Transverse colon (tissue), 4 donors: ENCODE data around the gene PYGL. TPM values are rescaled to one million over a fixed set of nuclear protein-coding genes. Genes with fewer than 3 reads are reported as not detected.
"Not testable (repeated sequence)": the region's sequence is repeated elsewhere in the genome, so short reads cannot be mapped to it uniquely, and the experiment has no call there.

Experiments
- DNase-seq: peaks from one replicate; pipeline ENCODE4 v3.0.0-alpha.2; 2019
- H3K27ac ChIP-seq, 4 donors: fragments of 200-600 bp; sonication (generic); 2 replicates each; pipeline ENCODE4 v1.5.1; 2016 to 2018; ENCODE audit warnings: inconsistent platforms in 4 of 4
- H3K27me3 ChIP-seq: fragments of 200-600 bp; sonication (generic); 2 replicates; pipeline ENCODE4 v1.5.1; 2017; ENCODE audit warnings: inconsistent platforms
- H3K36me3 ChIP-seq, 4 donors: fragments of 200-600 bp; sonication (generic); 2 replicates each; pipeline ENCODE4 v1.5.1; 2017 to 2019; ENCODE audit warnings: inconsistent platforms in 4 of 4
- H3K4me1 ChIP-seq, 4 donors: fragments of 200-600 bp; sonication (generic); 2 replicates each; pipeline ENCODE4 v1.5.1; 2017 to 2020; ENCODE audit warnings: inconsistent platforms in 4 of 4
- H3K4me3 ChIP-seq, 4 donors: fragments of 200-600 bp; sonication (generic); 1 replicate in 1 of 4; 2 replicates in 3 of 4; pipeline versions ENCODE4 v1.5.1 to v1.6.1; 2017 to 2019; ENCODE audit warnings: inconsistent platforms in 4 of 4
- H3K9me3 ChIP-seq, 2 donors: fragments of 200-600 bp; sonication (generic); 2 replicates each; pipeline ENCODE4 v1.5.1; 2017 to 2019; ENCODE audit warnings: inconsistent platforms in 2 of 2
- EP300 ChIP-seq: sonication (generic); formaldehyde crosslinking; IDR thresholded peaks from one replicate; pipeline ENCODE4 v1.6.1; 2017; ENCODE audit warnings: antibody characterized with exemption, low read depth
- POLR2A ChIP-seq: fragments of 450-650 bp; IDR thresholded peaks from one replicate; pipeline ENCODE4 v1.6.1; 2016; ENCODE audit warnings: antibody characterized with exemption, mild to moderate bottlenecking, moderate library complexity
- POLR2AphosphoS5 ChIP-seq, 3 donors: sonication (generic); formaldehyde crosslinking; IDR thresholded peaks; one replicate each; pipeline ENCODE4 v1.6.1; 2016; ENCODE audit warnings: antibody characterized with exemption in 3 of 3
- WGBS, 2 donors: methylation state at CpG; one replicate each; pipeline ENCODE4 v1.1.5; 2018; ENCODE audit warnings: low coverage in 1 of 2; 5-methylcytosine and 5-hydroxymethylcytosine counted together
- in situ Hi-C, 4 donors: fragments of 200-750 bp; cut with MboI; loops; one replicate each; pipeline versions ENCODE4 v1.15.0 to v1.15.1; 2017; ENCODE audit warnings: low sequenced_read_pairs in 3 of 4, low pct_ligation_motif_present in 1 of 4, low pct_unique_long_range_greater_than_20kb in 1 of 4
- intact Hi-C: fragments of 100-400 bp; cut with DNase I; formaldehyde crosslinking; loops from one replicate; pipeline ENCODE4 v1.15.1; 2023; ENCODE audit warnings: low total_unique reads
- total RNA-seq, 4 donors: library from RNA; depleted of rRNA; stranded (reverse); fragments of >200 nt; gene quantifications; one replicate each; pipeline ENCODE4 v1.1.0, GENCODE V29; 2016
- TF ChIP-seq, protein P1 (sequence below), 5 experiments: fragments of 200-600 bp in 3 of 5; fragments of 450-650 bp in 2 of 5; sonication (generic) in 3 of 5; IDR thresholded peaks; 1 replicate in 2 of 5; 2 replicates in 3 of 5; pipeline ENCODE4 v1.5.1; 2016 to 2017; ENCODE audit warnings: antibody characterized with exemption in 5 of 5, inconsistent platforms in 3 of 5, mild to moderate bottlenecking in 2 of 5, moderate library complexity in 1 of 5

PYGL gene
- total RNA-seq, 4 donors from 2014 or later, result 10.8 to 51.8 (median 26.0) TPM

- Histone ChIP-seq H3K27ac (no peak overlapping the region), H3K27me3 (no peaks in the 10 kb centered on the region), H3K4me3 (no peak overlapping the region), H3K4me1 (peaks cover 0 to 8% (median 5%) of the 10 kb centered on the region in 4 donors), H3K9me3 (no peaks in the 10 kb centered on the region), H3K36me3 (no peaks in the 10 kb centered on the region)
- WGBS, 2 donors, result 88 to 94% methylated on average over 5 of the region's 5 CpGs
- DNase-seq, result no peak
- in situ Hi-C loops, result no loop called here
- intact Hi-C loops, result no loop called here
- TF ChIP-seq POLR2A (no peak), POLR2AphosphoS5 (IDR thresholded peaks at IDR 0.05) (no peak), EP300 (no peak)
- TF ChIP-seq, protein P1, sequence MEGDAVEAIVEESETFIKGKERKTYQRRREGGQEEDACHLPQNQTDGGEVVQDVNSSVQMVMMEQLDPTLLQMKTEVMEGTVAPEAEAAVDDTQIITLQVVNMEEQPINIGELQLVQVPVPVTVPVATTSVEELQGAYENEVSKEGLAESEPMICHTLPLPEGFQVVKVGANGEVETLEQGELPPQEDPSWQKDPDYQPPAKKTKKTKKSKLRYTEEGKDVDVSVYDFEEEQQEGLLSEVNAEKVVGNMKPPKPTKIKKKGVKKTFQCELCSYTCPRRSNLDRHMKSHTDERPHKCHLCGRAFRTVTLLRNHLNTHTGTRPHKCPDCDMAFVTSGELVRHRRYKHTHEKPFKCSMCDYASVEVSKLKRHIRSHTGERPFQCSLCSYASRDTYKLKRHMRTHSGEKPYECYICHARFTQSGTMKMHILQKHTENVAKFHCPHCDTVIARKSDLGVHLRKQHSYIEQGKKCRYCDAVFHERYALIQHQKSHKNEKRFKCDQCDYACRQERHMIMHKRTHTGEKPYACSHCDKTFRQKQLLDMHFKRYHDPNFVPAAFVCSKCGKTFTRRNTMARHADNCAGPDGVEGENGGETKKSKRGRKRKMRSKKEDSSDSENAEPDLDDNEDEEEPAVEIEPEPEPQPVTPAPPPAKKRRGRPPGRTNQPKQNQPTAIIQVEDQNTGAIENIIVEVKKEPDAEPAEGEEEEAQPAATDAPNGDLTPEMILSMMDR (IDR thresholded peaks at IDR 0.05), result no peak
Measured at GRCh38 chr14:50946234-50946935, 2.1 kb upstream of the PYGL start.

DNA sequence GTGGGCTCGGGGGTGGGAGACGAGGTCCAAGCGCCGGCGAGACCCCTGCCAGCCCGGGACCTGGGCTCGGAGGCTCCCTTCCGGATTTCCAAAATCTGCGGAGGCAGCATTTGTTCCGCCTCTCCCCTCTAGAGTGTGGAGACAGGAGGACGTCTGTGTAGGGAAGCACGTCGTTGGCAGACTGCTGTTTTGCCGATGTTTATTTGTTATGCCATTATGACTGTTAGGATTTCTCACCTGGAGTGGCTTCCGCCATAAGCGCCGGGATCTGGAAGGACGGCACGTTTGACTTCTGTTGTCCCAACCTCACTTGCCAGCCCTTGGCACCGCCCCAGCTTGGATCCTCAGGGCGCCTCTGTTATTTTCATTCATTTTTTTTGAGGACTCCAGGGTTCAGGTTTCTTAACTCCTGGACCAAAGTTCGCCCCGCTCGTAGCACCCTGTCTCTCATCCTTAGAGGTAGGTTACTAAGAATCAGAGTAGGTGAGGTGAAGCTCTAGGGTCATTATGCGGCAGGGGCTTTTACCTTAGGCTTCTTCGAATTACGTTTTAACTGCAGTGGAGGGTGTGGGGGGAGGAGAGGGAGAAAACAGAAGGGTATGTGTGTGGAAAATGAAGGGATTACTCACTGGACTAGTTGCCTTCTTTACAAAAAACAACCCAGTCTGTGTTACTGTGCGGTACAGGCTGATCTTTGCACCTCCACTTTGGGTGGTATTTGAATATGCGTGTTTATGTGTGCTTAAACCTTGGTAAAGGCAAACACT lies 547 bp upstream of the PYGL start:
- DNase-seq, result peak; percentile 63
- H3K4me1 ChIP-seq, result peaks cover 0 to 8% (median 5%) of the 10 kb centered on the region in 4 donors
- in situ Hi-C loops (no loop called here), intact Hi-C loops (no loop called here)
- H3K9me3 ChIP-seq, result no peaks in the 10 kb centered on the region
- H3K36me3 ChIP-seq, result no peaks in the 10 kb centered on the region
- peak overlapping the region; percentile 82 to 89 (median 87) for H3K27ac ChIP-seq
- H3K4me3 ChIP-seq, result peak overlapping the region; percentile 55 to 87 (median 74)
- no peaks in the 10 kb centered on the region for H3K27me3 ChIP-seq
- no peak for TF ChIP-seq POLR2AphosphoS5 (IDR thresholded peaks at IDR 0.05)
- TF ChIP-seq, protein P1 (IDR thresholded peaks at IDR 0.05), result no peak
- TF ChIP-seq POLR2A, result no peak
- no peak for TF ChIP-seq EP300
- WGBS, 2 donors, result 8 to 30% methylated on average over 8 to 29 of the region's 29 CpGs

DNA sequence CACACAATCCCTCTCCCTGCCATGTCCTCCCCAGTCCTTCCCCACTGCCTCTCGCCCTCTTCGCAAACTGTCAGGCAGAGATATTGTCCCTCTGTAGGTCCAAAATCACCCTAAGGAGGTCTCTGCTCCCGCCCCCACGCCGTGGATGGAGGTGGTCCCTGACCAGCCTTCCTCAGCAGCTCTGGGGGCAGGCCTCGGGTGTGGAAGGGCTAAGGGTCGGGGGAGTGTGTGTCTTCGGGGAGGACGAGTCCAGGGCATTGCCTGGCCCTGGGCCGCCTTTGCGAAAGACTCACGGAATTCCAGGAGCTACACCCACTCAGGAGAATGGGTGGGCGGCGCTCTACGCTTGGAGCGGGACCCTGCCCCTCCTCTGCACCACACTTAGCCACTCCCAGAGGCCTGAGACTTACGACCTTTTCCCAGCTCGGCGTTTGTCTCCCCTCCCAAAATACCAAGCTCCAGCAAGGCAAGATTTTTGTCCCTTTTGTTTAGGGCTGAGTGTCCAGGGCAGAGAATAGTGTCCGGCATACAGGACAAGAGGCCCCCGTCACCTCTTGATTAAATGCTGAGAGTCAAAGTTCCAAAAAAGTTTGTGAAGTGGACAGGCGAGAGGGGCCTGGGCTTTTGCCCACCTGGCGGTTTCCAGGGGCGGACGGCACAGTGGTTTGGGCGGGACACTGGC lies 881 bp downstream of the PYGL start:
- intact Hi-C loops, result no loop called here
- WGBS, 2 donors, result 29% methylated on average over 26 of the region's 26 CpGs; no CpG with 5 or more reads in 1 of the 2 donors

GRCh38 chr14:50941638-50942037 lies 2.6 kb downstream of the PYGL start:
- 93 to 96% methylated on average over 4 to 8 of the region's 8 CpGs for WGBS, 2 donors

More for the DNA sequence above, 881 bp downstream of the PYGL start:
- Histone ChIP-seq H3K4me3 (peak overlapping the region; percentile 55 to 87 (median 74)), H3K27ac (peak overlapping the region; percentile 82 to 89 (median 87)), H3K27me3 (no peaks in the 10 kb centered on the region), H3K9me3 (no peaks in the 10 kb centered on the region), H3K36me3 (no peaks in the 10 kb centered on the region), H3K4me1 (peaks cover 0 to 19% (median 8%) of the 10 kb centered on the region in 4 donors)
- TF ChIP-seq, protein P1 (IDR thresholded peaks at IDR 0.05), result no peak
- TF ChIP-seq POLR2A, result no peak
- peak; percentile 58 for DNase-seq
- in situ Hi-C loops, result no loop called here

More at GRCh38 chr14:50941638-50942037, 2.6 kb downstream of the PYGL start:
- DNase-seq, H3K9me3 ChIP-seq, intact Hi-C loops, H3K36me3 ChIP-seq, in situ Hi-C loops, H3K27ac ChIP-seq, H3K27me3 ChIP-seq, H3K4me3 ChIP-seq: not testable (repeated sequence)
- H3K4me1 ChIP-seq, result peaks cover 0 to 20% (median 8%) of the 10 kb centered on the region in 4 donors
